GM12873 (cell line): ENCODE measurements around the gene CRKL.

ENCODE experiments used
- TF ChIP-seq, protein P1 (sequence below): IDR thresholded peaks from 2 replicates; pipeline ENCODE4 v1.5.1; 2012; ENCODE audit warnings: low read depth, mild to moderate bottlenecking, moderate library complexity, low read length, control low read depth; ENCODE audit not compliant: insufficient read depth; ENCODE audit errors: missing control alignments

Gene CRKL

DNA sequence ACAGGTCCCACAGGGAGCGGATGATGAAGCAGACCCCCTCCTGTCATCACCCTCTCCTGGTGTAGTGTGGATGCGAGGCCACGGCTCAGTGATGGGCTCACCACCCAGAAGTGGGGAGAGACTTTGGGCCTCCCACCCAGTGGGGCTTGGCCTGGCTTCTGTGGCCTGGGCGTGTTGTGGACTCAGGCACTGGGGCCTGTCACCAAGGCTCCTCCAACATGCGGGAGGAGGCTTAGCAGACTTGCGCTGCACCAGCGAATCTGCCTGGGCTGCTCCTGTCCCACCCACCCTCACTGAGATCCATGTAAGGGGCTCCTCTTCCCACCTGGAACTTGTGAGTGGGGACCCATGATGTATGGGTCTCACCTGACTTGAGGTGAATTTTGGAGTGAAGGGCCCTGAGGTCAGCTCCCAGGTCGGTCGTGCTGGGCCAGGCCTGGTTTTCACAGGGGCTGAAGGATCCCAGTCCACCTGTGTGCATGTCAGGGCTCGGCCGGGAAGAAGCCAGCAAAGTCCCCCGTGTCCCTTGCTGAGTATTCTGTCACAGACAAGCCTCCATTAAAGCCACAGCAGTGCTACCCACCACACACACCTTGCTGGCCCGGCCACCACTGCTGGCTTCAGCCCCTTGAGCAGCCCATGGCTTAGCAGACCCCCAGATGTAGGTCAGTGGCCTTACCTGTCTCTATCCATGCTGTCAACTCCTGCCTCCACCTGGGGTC, 80.5 kb downstream of the CRKL start:
- TF ChIP-seq, protein P1, sequence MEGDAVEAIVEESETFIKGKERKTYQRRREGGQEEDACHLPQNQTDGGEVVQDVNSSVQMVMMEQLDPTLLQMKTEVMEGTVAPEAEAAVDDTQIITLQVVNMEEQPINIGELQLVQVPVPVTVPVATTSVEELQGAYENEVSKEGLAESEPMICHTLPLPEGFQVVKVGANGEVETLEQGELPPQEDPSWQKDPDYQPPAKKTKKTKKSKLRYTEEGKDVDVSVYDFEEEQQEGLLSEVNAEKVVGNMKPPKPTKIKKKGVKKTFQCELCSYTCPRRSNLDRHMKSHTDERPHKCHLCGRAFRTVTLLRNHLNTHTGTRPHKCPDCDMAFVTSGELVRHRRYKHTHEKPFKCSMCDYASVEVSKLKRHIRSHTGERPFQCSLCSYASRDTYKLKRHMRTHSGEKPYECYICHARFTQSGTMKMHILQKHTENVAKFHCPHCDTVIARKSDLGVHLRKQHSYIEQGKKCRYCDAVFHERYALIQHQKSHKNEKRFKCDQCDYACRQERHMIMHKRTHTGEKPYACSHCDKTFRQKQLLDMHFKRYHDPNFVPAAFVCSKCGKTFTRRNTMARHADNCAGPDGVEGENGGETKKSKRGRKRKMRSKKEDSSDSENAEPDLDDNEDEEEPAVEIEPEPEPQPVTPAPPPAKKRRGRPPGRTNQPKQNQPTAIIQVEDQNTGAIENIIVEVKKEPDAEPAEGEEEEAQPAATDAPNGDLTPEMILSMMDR, result no peak

DNA sequence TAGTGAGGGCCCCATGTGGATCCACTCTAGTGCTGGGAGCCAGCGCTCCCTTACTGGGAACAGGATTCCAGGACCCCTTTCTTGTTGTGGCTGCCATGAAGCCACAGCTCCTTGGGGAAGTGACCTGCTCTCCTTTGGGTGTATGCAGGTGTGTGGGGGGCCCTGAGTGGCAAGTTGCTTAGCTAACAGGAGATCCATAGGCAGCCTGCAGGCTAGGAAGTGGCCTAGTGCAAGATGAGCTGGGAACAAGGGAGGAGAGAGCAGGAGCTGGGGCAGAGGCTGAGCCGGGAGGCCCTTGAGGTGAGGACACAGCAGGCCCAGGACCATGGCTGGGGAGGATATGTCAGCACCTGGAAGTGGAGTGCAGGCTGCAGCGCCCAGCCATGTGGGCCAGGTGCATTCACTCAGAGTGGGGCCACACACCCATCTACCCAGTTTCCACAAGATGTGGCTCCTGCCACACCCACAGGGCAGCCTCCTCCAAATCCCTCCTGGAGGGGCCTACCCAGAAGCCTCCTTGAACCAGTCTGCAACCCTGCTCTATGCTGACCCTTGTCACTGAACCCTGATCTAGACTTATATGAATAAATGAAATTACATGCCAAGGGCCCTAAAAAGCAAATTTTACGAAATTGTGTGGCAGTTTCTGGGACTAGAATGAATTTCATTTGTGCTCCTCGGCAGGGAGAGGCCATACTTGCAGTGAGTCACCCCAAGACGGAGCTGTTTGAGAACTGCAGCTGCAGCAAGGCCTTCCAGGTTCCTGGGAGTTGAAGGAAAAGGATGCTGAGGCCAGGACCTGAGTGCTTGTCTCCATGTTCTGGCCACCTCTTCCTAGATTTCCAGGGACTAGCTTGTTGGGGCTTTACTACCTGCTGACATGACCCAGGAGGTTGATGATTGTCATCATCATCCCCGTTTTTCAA, 81.5 kb downstream of the CRKL start:
- TF ChIP-seq, protein P1, result no peak

DNA sequence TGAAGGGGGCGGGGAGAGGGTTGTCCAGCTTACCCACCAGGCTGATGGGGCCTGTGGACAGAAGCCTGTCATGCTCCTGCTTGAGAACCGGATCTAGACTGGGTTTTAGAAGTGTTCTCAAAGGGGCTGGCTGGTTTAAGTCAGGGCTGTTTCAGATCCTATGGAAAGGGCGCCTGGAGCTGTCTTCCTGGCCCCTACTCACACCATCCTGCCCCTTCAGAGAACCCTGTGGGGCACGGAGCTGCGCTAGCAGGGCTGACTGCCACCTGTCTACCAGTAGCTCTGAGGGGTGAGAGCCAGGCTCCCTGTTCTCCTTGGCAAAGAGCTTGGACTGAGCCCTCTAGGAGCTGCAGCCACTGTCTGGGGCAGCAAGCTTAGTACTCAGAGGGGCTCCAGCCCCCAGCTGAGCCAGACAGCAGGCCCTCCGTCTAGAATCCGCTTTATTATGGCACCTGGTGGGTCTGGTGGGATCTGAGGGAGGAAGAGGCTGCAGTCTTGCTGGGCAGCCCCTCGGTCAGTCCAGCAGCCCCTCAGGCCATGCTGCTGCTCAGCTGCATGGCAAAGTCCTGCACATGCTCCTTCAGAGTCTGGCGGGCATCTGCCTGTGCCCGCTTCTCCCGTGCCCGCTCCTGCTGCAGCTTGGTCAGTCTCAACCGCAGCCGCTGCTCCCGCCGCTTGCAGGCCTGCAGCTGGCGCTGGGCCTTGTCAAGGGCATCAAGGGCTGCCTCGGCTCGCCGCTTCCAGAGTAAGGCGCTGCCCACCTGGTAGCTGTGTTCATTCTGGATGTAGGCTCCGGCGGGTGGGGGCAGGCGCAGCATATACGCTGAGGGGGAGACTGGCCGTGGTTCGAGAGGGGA, 82.4 kb downstream of the CRKL start:
- TF ChIP-seq, protein P1, result no peak

DNA sequence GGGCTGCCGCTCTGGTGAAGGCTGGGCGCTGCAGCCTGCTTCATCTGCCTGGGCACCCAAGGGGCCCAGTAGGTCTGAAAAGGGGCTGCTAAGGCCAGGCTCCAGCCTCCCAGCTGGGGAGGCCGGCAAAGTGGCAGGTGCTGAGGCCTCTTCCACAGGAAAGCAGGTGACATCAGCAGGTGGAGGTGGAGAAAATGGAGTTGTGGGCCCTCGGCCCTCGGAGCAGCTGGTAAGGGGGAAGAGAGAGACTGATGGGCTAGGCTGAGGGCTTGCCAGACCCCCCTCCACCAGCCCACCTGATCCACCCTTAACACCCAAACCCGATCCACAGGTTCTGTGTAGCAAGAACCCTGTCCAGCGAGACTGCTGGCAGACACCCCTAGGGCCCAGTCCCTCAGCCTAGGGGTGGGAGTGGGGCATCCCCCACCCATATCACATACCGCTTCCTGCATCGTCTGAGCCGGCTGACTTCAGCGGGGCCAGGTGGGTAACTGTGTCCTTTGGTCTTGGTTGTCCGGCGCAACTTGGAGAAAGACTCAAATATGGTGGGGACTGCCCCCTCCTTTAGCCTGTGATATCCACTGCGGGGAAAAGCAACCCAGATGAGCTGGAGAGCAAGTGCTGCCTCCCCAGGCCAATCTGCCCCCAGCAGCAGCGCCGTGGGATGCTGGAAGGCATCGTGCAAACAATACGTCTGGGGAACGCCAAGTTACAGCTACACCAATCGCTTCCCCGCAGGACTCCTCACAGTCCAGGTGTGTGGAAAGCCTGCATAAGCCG, 83.2 kb downstream of the CRKL start:
- TF ChIP-seq, protein P1, result no peak

DNA sequence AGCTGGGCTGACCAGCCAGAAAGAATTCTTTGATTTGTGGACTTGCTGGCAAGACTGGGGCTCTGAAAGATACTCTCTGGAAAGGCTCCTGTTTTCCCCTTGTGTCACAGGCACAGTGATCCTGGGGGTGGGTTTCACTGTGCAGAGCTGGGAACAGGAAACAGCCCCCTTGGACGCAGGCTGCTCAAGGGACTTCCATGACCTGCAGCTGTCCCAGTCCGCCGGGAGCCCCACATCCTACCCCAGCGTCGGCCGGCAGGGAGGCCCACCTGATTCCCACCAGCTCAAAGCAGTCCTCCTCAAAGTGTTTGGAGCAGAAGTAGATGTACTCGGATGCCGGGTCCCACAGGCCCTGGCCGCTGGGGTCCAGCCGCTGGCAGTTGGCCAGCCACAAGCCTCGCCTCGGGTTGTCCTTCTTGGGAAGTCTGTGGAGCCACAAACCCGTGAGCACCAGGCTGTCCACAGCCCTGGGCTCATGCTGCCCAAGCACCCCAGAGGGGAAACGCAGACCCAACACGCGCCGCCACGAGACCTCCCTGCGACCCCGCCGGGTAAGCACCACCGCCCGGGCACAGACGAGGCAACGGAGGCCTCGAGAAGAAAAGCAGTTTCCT, 83.9 kb downstream of the CRKL start:
- TF ChIP-seq, protein P1, result no peak

DNA sequence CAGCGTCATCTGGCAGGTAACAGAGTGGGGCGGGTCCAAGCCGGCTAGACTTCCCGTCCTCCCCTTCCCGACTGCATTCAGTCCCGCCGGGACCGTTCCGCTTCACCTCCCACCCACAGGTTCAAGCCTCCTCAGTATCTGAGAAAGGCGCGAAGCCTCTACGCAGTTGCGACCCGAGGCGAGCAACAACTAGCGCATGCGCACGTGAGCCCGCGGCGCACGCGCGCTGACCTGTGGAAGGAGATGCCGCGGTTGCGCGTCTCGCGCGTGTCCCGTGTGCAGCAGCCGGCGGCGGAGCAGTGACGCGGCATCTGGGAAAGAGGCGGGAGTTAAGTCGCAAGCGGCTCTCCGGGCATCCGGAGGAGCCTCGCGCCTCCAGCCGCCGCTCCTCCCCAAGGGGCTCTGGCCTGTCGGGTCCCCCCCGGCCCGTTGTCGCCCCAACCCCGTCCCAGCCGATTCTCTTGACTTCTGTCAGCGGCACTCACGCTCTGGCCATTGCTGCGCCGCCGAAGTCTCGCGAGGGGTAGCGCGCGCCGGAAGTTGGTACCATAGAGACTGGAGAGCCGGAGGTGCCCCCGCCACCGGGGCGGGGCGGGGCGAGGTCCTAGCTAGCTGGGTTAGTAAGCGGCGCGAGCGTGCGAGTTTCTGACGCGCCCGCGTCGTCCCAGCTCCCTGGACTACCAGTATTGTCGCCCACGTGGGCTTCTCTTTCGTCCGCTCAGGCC, 84.6 kb downstream of the CRKL start, which contains the start of gene THAP7:
THAP7 (minus strand) TSS at position 518 of the 725 bp plus-strand sequence; CDS start at position 311, 207 bp downstream.
- TF ChIP-seq, protein P1, result no peak
